ENCODE data around the gene SNX13.

SNX13 gene

GRCh38 chr7:17937506-17938120, 2.7 kb downstream of the SNX13 start:
- Histone ChIP-seq H3K9me3 (no peaks in the 10 kb centered on the region), H3K4me3 (peak overlapping the region; percentile 88), H3K36me3 (replicated peaks) (no peaks in the 10 kb centered on the region), H3K4me1 (peaks cover 24% of the 10 kb centered on the region), H3K27me3 (ENCODE audit: low read depth) (no peaks in the 10 kb centered on the region)
- in situ Hi-C loops (cut with MboI; ENCODE audit: low sequenced_read_pairs), result no loop called here
- DNase-seq (ENCODE audit: low spot score in 2 of 2), result no peak

GRCh38 chr7:17936321-17936720, 4.0 kb downstream of the SNX13 start:
- Histone ChIP-seq H3K27me3 (ENCODE audit: low read depth) (no peaks in the 10 kb centered on the region), H3K9me3 (no peaks in the 10 kb centered on the region), H3K4me1 (peaks cover 24% of the 10 kb centered on the region), H3K36me3 (replicated peaks) (no peaks in the 10 kb centered on the region), H3K4me3 (no peak overlapping the region)
- in situ Hi-C loops (cut with MboI; ENCODE audit: low sequenced_read_pairs), result no loop called here
- no peak for DNase-seq (ENCODE audit: low spot score in 2 of 2)

- no peaks in the 10 kb centered on the region for H3K9me3 ChIP-seq
- H3K4me1 ChIP-seq, result peaks cover 24% of the 10 kb centered on the region
- H3K4me3 ChIP-seq, result no peak overlapping the region
- H3K27me3 ChIP-seq (ENCODE audit: low read depth), result no peaks in the 10 kb centered on the region
- in situ Hi-C loops (cut with MboI; ENCODE audit: low sequenced_read_pairs), result no loop called here
- no peaks in the 10 kb centered on the region for H3K36me3 ChIP-seq (replicated peaks)
- no peak for DNase-seq (ENCODE audit: low spot score in 2 of 2)
These were observed 5.6 kb downstream of the SNX13 start for GRCh38 chr7:17934612-17935240.

GRCh38 chr7:17934094-17934493, 6.2 kb downstream of the SNX13 start:
- no peaks in the 10 kb centered on the region for H3K27me3 ChIP-seq (ENCODE audit: low read depth)
- DNase-seq (ENCODE audit: low spot score in 2 of 2), result no peak
- no peaks in the 10 kb centered on the region for H3K36me3 ChIP-seq (replicated peaks)
- in situ Hi-C loops (cut with MboI; ENCODE audit: low sequenced_read_pairs), result no loop called here
- H3K4me1 ChIP-seq, result peaks cover 24% of the 10 kb centered on the region
- no peaks in the 10 kb centered on the region for H3K9me3 ChIP-seq
- no peak overlapping the region for H3K4me3 ChIP-seq

- no peak for DNase-seq (ENCODE audit: low spot score in 2 of 2)
- Histone ChIP-seq H3K36me3 (replicated peaks) (no peaks in the 10 kb centered on the region), H3K27me3 (ENCODE audit: low read depth) (no peaks in the 10 kb centered on the region), H3K4me3 (no peak overlapping the region), H3K4me1 (peaks cover 13% of the 10 kb centered on the region), H3K9me3 (no peaks in the 10 kb centered on the region)
- in situ Hi-C loops (cut with MboI; ENCODE audit: low sequenced_read_pairs), result no loop called here
These were observed 7.5 kb downstream of the SNX13 start for GRCh38 chr7:17932770-17933169.

GRCh38 chr7:17931069-17931468, 9.2 kb downstream of the SNX13 start:
- Histone ChIP-seq H3K27me3 (ENCODE audit: low read depth) (no peaks in the 10 kb centered on the region), H3K4me1 (peaks cover 10% of the 10 kb centered on the region; the same call in 1 of the 2 replicates), H3K9me3 (no peaks in the 10 kb centered on the region), H3K36me3 (replicated peaks) (no peaks in the 10 kb centered on the region), H3K4me3 (no peak overlapping the region)
- DNase-seq (ENCODE audit: low spot score in 2 of 2), result no peak
- in situ Hi-C loops (cut with MboI; ENCODE audit: low sequenced_read_pairs), result no loop called here

- Histone ChIP-seq H3K9me3 (no peaks in the 10 kb centered on the region), H3K4me1 (peaks cover 10% of the 10 kb centered on the region; the same call in 1 of the 2 replicates), H3K27me3 (ENCODE audit: low read depth) (no peaks in the 10 kb centered on the region), H3K36me3 (replicated peaks) (no peaks in the 10 kb centered on the region), H3K4me3 (no peak overlapping the region)
- in situ Hi-C loops (cut with MboI; ENCODE audit: low sequenced_read_pairs), result no loop called here
- no peak for DNase-seq (ENCODE audit: low spot score in 2 of 2)
These were observed 9.7 kb downstream of the SNX13 start for GRCh38 chr7:17930546-17930945.

GRCh38 chr7:17929647-17930395, 10.5 kb downstream of the SNX13 start:
- Histone ChIP-seq H3K36me3 (replicated peaks) (no peaks in the 10 kb centered on the region), H3K27me3 (ENCODE audit: low read depth) (no peaks in the 10 kb centered on the region), H3K9me3 (no peaks in the 10 kb centered on the region), H3K4me3 (no peak overlapping the region), H3K4me1 (peaks cover 8% of the 10 kb centered on the region; the same call in 1 of the 2 replicates)
- no peak for DNase-seq (ENCODE audit: low spot score in 2 of 2)
- in situ Hi-C loops (cut with MboI; ENCODE audit: low sequenced_read_pairs), result no loop called here

- in situ Hi-C loops (cut with MboI; ENCODE audit: low sequenced_read_pairs), result no loop called here
- no peaks in the 10 kb centered on the region for H3K9me3 ChIP-seq
These were observed 12.2 kb downstream of the SNX13 start for GRCh38 chr7:17928055-17928454.

GRCh38 chr7:17921857-17922416, 18.4 kb downstream of the SNX13 start:
- H3K27me3 ChIP-seq (ENCODE audit: low read depth), result no peaks in the 10 kb centered on the region
- in situ Hi-C loops (cut with MboI; ENCODE audit: low sequenced_read_pairs), result no loop called here
- peaks cover 5% of the 10 kb centered on the region for H3K9me3 ChIP-seq
- no peaks in the 10 kb centered on the region for H3K36me3 ChIP-seq (replicated peaks)
- no peak overlapping the region for H3K4me3 ChIP-seq
- H3K4me1 ChIP-seq, result no peaks in the 10 kb centered on the region
- no peak for DNase-seq (ENCODE audit: low spot score in 2 of 2)

More at GRCh38 chr7:17928055-17928454, 12.2 kb downstream of the SNX13 start:
- no peak for DNase-seq (ENCODE audit: low spot score in 2 of 2)
- H3K27me3 ChIP-seq (ENCODE audit: low read depth), result no peaks in the 10 kb centered on the region
- H3K4me3 ChIP-seq, result no peak overlapping the region
- H3K36me3 ChIP-seq (replicated peaks), result no peaks in the 10 kb centered on the region
- H3K4me1 ChIP-seq, result no peaks in the 10 kb centered on the region

GRCh38 chr7:17917842-17918241, 22.5 kb downstream of the SNX13 start:
- in situ Hi-C loops (cut with MboI; ENCODE audit: low sequenced_read_pairs), result no loop called here
- H3K36me3 ChIP-seq (replicated peaks), result no peaks in the 10 kb centered on the region
- no peak overlapping the region for H3K4me3 ChIP-seq
- no peak for DNase-seq (ENCODE audit: low spot score in 2 of 2)
- no peaks in the 10 kb centered on the region for H3K27me3 ChIP-seq (ENCODE audit: low read depth)
- peaks cover 6% of the 10 kb centered on the region; the same call in 1 of the 2 replicates for H3K4me1 ChIP-seq
- peaks cover 5% of the 10 kb centered on the region for H3K9me3 ChIP-seq

GRCh38 chr7:17916786-17917185, 23.5 kb downstream of the SNX13 start:
- Histone ChIP-seq H3K9me3 (peaks cover 5% of the 10 kb centered on the region), H3K36me3 (replicated peaks) (no peaks in the 10 kb centered on the region), H3K4me1 (peaks cover 6% of the 10 kb centered on the region; the same call in 1 of the 2 replicates), H3K4me3 (no peak overlapping the region), H3K27me3 (ENCODE audit: low read depth) (no peaks in the 10 kb centered on the region)
- in situ Hi-C loops (cut with MboI; ENCODE audit: low sequenced_read_pairs), result no loop called here
- no peak for DNase-seq (ENCODE audit: low spot score in 2 of 2)

- Histone ChIP-seq H3K36me3 (replicated peaks) (no peaks in the 10 kb centered on the region), H3K4me1 (peaks cover 6% of the 10 kb centered on the region; the same call in 1 of the 2 replicates), H3K9me3 (peaks cover 5% of the 10 kb centered on the region), H3K4me3 (no peak overlapping the region), H3K27me3 (ENCODE audit: low read depth) (no peaks in the 10 kb centered on the region)
- no peak for DNase-seq (ENCODE audit: low spot score in 2 of 2)
- in situ Hi-C loops (cut with MboI; ENCODE audit: low sequenced_read_pairs), result no loop called here
These were observed 24.5 kb downstream of the SNX13 start for GRCh38 chr7:17915796-17916195.

GRCh38 chr7:17915168-17915567, 25.1 kb downstream of the SNX13 start:
- H3K4me1 ChIP-seq, result peaks cover 6% of the 10 kb centered on the region; the same call in 1 of the 2 replicates

More at GRCh38 chr7:17915168-17915567, 25.1 kb downstream of the SNX13 start:
- H3K4me3 ChIP-seq, result no peak overlapping the region
- no peaks in the 10 kb centered on the region for H3K27me3 ChIP-seq (ENCODE audit: low read depth)
- in situ Hi-C loops (cut with MboI; ENCODE audit: low sequenced_read_pairs), result no loop called here
- H3K36me3 ChIP-seq (replicated peaks), result no peaks in the 10 kb centered on the region; the same call in 1 of the 2 replicates
- no peak for DNase-seq (ENCODE audit: low spot score in 2 of 2)
- peaks cover 5% of the 10 kb centered on the region for H3K9me3 ChIP-seq
